GM03348 (cell line): ENCODE measurements around the gene LRP5.
"Not testable (repeated sequence)": the region's sequence is repeated elsewhere in the genome, so short reads cannot be mapped to it uniquely, and the experiment has no call there.

ENCODE experiments used
- DNase-seq: peaks from one replicate; pipeline ENCODE4 v3.0.0; 2012; ENCODE audit warnings: low spot score

The LRP5 gene

GRCh38 chr11:68282141-68282860 is 30.1 kb upstream of the LRP5 start:
- no peak for DNase-seq

GRCh38 chr11:68282861-68283230 is 29.5 kb upstream of the LRP5 start:
- no peak for DNase-seq

GRCh38 chr11:68284588-68284987 is 27.8 kb upstream of the LRP5 start:
- DNase-seq: not testable (repeated sequence)

- DNase-seq: no peak
Observed at GRCh38 chr11:68287419-68287818, 25.0 kb upstream of the LRP5 start.

GRCh38 chr11:68289456-68289855 is 22.9 kb upstream of the LRP5 start:
- DNase-seq: no peak

GRCh38 chr11:68293708-68294107 is 18.7 kb upstream of the LRP5 start:
- no peak for DNase-seq

GRCh38 chr11:68295271-68295670 is 17.1 kb upstream of the LRP5 start:
- no peak for DNase-seq

- no peak for DNase-seq
Observed at GRCh38 chr11:68295940-68296339, 16.5 kb upstream of the LRP5 start.

GRCh38 chr11:68296344-68297051 is 15.9 kb upstream of the LRP5 start:
- DNase-seq: no peak

GRCh38 chr11:68297052-68297378 is 15.4 kb upstream of the LRP5 start:
- DNase-seq: no peak

- no peak for DNase-seq
Observed at GRCh38 chr11:68297494-68297811, 14.9 kb upstream of the LRP5 start.

GRCh38 chr11:68297812-68298658 is 14.4 kb upstream of the LRP5 start:
- peak; percentile 95 for DNase-seq

GRCh38 chr11:68298659-68299516 is 13.5 kb upstream of the LRP5 start:
- no peak for DNase-seq

- DNase-seq: not testable (repeated sequence)
Observed at GRCh38 chr11:68299517-68299879, 12.9 kb upstream of the LRP5 start.

GRCh38 chr11:68300076-68300830 is 12.1 kb upstream of the LRP5 start:
- no peak for DNase-seq

GRCh38 chr11:68302256-68302655 is 10.1 kb upstream of the LRP5 start:
- DNase-seq: no peak

GRCh38 chr11:68302670-68303069 is 9.7 kb upstream of the LRP5 start:
- DNase-seq: peak; percentile 40

GRCh38 chr11:68303083-68303482 is 9.3 kb upstream of the LRP5 start:
- no peak for DNase-seq

- DNase-seq: no peak
Observed at GRCh38 chr11:68303982-68304780, 8.2 kb upstream of the LRP5 start.

GRCh38 chr11:68306636-68307035 is 5.8 kb upstream of the LRP5 start:
- no peak for DNase-seq

- DNase-seq: no peak
Observed at GRCh38 chr11:68308068-68308467, 4.3 kb upstream of the LRP5 start.
